Vagina (tissue), 2 donors: ENCODE measurements around the gene ASB3.

Experiments used
- POLR2A ChIP-seq, 2 donors: fragments of 450-650 bp; IDR thresholded peaks; one replicate each; pipeline ENCODE4 v1.6.1; 2017; ENCODE audit warnings: antibody characterized with exemption in 2 of 2, mild to moderate bottlenecking in 2 of 2, moderate library complexity in 2 of 2
- POLR2AphosphoS5 ChIP-seq, 2 donors: sonication (generic); formaldehyde crosslinking; IDR thresholded peaks; one replicate each; pipeline ENCODE4 v1.9.0; 2017; ENCODE audit warnings: antibody characterized with exemption in 2 of 2, mild to moderate bottlenecking in 2 of 2, low read depth in 1 of 2; ENCODE audit not compliant: insufficient read depth in 1 of 2
- TF ChIP-seq, protein P1 (sequence below), 3 experiments: fragments of 450-650 bp in 2 of 3; fragments of 200-600 bp in 1 of 3; sonication (generic) in 1 of 3; IDR thresholded peaks; one replicate each; pipeline ENCODE4 v1.5.1; 2017 to 2019; ENCODE audit warnings: antibody characterized with exemption in 3 of 3, mild to moderate bottlenecking in 2 of 3, moderate library complexity in 2 of 3

DNA sequence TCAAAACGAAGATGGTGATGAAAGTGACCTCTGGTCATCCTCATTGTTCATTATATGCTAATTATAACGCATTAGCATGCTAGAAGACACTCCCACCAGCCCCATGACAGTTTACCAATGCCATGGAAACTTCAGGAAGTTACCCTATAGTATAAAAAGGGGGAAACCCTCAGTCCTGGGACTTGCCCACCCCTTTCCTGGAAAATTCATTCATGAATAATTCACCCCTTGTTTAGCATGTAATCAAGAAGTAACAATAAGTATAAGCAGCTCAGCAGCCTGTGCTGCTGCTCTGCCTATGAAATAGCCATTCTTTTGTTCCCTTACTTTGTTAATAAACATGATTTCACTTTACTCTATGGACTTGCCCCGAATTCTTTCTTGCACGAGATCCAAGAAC is 89.7 kb downstream of the ASB3 start:
- TF ChIP-seq POLR2AphosphoS5 (IDR thresholded peaks at IDR 0.05; ENCODE audit: insufficient read depth in 1 of 2, low read depth in 1 of 2) (no peak), POLR2A (IDR thresholded peaks at IDR 0.05) (no peak)
- TF ChIP-seq, protein P1, sequence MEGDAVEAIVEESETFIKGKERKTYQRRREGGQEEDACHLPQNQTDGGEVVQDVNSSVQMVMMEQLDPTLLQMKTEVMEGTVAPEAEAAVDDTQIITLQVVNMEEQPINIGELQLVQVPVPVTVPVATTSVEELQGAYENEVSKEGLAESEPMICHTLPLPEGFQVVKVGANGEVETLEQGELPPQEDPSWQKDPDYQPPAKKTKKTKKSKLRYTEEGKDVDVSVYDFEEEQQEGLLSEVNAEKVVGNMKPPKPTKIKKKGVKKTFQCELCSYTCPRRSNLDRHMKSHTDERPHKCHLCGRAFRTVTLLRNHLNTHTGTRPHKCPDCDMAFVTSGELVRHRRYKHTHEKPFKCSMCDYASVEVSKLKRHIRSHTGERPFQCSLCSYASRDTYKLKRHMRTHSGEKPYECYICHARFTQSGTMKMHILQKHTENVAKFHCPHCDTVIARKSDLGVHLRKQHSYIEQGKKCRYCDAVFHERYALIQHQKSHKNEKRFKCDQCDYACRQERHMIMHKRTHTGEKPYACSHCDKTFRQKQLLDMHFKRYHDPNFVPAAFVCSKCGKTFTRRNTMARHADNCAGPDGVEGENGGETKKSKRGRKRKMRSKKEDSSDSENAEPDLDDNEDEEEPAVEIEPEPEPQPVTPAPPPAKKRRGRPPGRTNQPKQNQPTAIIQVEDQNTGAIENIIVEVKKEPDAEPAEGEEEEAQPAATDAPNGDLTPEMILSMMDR (IDR thresholded peaks at IDR 0.05) = no peak
